GM21619 (cell line): Measurements from ENCODE around the gene EIF4A2.

Experiments used
- ATAC-seq: cut with Tn5 transposase; IDR thresholded peaks from one replicate; pipeline ENCODE4 v1.9.1; 2021; ENCODE audit not compliant: unreplicated experiment

The EIF4A2 gene

DNA sequence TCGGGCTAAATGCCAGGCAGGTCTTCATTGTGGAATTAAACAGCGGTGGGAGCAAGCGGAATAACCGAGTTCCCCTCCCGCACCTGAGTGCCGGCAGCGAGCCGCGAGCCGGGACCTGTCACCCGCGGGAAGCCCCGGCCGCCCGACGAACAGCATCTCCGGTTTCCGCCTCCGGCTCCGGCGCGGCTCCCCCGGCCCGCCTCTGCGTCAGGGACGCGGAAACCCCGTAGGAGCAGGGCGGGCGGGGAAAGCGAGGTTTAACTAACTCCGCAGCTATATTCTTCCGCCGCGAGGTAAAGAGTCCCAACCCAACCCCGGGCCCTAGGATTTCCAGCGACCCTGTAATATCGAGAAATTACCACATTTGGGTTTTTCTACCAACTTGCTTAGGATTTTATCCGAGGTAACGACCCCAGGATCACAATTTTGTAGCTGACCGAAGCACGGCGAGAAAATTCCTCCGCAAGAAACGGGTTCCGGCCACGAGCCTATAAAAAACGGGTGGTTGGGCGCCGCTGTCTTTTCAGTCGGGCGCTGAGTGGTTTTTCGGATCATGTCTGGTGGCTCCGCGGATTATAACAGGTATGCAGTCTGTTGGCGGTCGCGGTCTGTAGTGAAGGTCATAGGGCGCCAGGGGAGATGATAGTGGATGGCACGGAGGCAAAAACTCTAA lies at the start of gene EIF4A2:
EIF4A2 (plus strand) TSS at position 520 of the 673 bp plus-strand sequence; CDS start at position 554, 34 bp downstream.
- peak; percentile 50 for ATAC-seq

DNA sequence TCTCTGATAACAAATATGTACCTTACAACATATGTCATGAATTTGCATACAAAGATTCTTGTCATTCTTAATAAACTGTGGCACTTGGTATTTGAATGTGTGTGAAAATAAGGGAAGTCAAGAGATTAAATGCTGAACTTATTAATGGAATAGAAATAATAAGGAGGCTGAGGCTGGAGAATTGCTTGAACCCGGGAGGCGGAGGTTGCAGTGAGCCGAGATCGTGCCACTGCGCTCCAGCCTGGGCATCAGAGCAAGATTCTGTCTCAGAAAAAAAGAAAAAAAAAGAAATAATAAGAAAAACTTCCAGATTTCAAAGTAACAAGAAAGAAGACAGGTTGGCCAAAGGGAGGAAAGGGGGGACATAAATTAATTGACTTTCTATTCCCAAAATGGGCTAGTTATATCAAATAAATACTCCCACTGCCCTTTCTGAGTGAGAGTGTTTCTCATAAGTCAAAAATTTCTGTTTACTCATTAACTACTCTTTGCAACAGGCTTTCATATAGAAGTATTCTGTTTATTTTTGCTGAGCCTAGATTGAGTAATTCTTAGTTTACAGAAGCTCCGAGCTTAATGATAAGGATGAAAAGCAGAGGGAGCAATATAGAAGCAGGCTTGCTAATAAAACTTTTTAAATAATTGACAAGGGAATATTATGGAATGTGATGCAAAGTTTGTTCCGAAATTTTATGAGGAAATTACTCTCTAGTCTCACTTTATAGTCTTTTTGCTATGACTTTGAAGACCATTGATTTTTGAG lies 40.6 kb upstream of the EIF4A2 start:
- no peak for ATAC-seq

DNA sequence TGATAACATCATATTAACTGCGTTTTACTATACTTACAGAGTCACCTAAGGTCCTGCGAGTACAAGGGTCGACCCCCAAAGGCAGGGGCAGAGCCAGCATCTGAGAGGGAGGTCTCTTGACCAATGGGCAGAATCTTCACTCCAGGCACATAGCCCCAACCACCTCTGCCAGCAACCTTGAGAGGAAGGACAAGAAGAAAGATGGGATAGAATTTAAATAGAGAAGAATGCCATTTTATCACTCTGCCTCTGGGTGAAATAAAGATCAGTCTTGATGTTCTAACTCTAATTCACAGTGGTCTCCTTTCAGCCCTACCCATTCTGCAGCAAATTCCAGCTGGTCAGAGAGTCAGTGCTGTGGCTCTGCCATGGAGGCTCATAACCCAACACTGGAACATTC lies 39.7 kb upstream of the EIF4A2 start:
- no peak for ATAC-seq

DNA sequence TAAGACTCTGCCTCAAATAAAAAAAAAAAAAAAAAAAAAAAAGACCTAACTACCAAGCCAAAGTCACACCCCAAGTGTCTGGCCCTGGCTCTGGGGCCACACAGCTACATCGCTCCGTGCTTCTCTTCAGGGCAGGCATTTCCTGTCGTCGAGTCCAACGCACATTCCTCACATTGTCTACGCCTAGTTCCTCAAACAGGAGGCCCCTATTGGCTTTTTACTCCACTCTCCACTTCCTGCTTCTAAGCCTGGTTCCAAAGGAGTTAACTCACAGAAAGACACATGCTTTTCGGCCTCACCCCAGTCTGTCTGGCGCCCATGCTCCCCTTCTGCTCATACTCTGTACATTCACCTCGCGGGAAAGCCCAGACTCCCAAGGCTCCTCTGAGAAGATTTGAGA lies 37.4 kb upstream of the EIF4A2 start:
- no peak for ATAC-seq

DNA sequence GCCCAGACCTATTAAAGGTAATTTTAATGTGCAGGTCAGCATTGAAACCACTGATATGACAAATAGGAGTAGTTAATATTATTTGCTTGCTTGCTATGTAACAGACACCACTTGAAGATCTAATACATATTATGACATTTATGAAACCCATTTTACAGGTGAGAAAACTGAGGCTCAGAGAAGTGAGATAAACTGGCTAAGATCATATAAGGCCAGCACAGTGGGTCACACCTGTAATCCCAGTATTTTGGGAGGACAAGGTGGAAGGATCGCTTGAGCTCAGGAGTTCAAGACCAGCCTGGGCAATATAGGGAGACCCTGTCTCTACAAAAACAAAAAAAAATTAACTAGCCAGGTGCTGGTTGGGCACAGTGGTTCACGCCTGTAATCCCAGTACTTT lies 33.1 kb upstream of the EIF4A2 start:
- no peak for ATAC-seq

DNA sequence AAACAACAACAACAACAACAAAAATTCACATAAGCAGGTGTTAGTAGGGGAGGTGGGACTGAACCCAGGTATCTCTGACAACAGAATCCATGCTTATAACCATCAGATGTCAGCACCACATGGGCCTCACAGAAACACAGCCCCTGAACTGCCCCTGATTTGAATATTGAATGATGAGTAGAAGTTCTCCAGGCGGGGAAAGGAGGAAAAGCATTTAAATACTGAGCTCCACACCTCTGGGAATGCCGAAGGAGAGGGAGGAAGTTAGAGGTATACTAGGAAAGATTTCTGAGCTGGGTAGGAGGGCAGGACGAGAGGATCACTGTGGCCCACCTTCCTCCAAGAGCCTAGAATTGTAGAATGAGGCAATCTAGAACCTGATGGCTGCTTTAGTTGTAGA lies 31.9 kb upstream of the EIF4A2 start:
- ATAC-seq: no peak

DNA sequence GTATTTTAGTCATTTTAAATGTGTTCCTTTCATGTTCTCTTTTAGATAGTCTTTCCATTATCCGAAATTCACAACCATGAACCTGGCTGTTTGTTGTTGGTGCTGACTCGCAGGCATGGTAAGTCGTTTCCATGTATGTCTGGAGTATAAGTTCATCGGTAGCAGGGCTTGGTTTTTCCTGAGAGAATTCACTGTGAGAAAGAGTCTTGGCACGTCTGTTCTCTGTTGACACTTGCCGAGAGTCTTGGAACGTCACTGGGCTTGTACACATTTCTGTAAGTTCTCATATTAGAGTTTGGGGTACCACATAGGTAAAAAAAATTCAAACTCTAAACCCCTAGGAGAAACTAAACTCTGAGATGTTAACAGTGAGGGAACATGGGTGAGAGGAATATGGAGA lies 29.4 kb upstream of the EIF4A2 start:
- no peak for ATAC-seq

DNA sequence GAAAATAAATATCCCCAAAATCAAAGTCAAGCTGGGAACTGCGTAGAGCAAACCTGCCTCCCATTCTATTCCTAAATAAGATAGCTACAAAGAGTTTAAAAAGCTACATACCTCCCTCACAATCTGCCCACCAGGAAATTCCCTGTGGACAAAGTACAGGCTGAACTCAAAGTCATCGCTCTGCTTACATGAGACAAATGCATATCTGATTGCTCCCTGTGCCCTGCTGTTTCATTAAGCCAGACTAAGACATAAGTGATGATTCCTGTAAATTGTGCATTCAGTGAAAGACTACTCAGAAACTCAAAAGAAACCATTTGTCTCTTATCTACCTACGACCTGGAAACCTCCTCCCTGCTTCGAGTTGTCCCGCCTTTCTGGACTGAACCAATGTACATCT lies 28.5 kb upstream of the EIF4A2 start:
- no peak for ATAC-seq

DNA sequence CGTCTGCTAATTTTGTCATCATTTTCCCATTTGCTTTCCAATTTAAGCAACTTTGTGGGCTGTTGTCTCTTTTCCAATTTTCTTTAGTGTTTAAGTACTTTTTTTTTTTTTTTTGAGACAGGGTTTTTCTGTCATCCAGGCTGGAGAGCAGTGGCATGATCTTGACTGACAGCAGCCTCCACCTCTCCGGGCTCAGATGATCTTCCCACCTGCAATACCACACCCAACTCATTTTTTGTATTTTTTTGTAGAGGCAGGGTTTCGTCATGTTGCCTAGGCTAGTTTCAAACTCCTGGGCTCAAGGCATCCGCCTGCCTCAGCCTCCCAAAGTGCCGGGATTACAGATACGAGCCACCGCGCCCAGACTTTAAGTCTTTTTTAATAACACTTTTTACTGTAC lies 26.2 kb upstream of the EIF4A2 start:
- no peak for ATAC-seq

DNA sequence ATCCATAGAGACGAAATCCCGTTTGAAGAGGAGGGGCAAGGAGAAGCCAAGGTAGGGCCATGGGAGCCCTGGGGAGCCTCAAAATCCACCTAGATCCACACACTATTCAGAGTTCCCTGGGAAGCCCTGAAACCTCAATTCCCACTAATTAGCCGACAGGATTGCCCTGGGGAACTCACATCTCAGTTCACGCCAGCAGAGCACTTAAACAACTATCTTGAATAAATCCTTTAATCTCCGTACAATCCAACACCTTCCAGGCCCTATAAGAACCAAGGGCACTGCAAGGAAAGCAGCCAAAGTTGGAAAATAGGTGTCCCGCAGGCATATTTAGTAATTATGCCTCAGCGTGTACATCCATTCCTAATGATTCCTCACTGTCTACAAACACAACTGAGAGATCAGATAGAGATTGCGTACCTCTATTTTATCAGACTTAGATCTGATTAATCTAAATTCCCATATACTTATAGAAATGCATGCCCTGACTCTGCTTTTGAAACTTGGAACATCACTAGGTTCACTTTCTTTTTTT lies 25.6 kb upstream of the EIF4A2 start:
- ATAC-seq: no peak

DNA sequence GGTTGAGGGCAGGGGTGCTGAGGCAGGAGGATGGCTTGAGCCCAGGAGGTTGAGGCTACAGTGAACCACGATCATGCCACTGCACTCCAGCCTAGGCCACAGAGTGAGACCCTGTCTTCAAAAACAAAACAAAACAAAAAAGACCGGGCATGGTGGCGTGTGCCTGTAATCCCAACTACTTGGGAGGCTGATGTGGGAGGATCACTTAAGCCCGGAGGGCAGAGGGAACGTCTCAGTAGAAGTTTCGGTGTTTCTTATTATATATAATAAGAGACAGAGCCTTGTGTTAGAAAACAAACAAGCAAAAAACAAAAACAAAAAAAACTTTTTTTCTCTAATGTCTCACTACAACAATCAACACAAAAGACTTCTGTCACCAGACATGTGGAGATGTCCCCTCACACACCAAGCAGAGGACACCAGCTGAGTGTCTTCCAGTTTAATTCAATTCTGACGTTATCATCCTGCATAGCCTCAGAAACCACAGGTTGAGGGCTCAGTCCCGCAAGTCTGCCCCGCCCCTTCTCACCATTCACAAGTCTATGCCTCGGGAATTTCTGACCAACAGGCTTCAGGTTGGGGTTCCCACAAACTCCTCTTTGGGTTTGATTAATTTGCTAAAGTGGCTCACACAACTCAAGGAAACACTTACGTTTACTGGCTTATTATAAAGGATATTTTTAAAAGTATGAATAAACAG lies 24.0 kb upstream of the EIF4A2 start:
- no peak for ATAC-seq

DNA sequence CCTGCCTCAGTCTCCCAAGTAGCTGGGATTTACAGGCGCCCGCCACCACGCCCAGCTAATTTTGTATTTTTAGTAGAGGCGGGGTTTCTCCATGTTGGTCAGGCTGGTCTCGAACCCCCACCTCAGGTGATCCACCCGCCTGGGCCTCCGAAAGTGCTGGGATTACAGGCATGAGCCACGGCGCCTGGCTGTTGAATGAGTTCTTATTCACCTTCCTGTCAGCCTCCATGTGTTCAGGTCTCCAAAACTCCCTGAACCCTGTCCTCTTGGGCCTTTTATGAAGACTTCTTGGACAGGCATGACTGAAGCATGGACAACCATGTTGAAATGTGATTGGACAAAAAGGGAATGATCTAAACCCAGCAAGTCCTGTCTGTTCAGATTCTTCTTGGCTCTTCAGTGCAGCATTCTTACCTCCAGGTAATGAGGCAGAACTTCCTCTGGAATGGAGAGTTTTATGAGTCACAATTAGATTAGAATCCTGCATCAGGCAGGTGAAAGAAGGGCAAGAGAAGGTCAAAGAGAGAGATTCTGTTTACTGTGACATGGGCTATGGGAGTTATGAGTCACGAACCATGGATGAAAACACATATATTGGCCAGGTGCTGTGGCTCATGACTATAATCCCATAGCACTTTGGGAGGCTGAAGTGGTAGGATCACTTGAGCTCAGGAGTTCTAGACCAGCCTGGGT lies 23.1 kb upstream of the EIF4A2 start:
- ATAC-seq: no peak

DNA sequence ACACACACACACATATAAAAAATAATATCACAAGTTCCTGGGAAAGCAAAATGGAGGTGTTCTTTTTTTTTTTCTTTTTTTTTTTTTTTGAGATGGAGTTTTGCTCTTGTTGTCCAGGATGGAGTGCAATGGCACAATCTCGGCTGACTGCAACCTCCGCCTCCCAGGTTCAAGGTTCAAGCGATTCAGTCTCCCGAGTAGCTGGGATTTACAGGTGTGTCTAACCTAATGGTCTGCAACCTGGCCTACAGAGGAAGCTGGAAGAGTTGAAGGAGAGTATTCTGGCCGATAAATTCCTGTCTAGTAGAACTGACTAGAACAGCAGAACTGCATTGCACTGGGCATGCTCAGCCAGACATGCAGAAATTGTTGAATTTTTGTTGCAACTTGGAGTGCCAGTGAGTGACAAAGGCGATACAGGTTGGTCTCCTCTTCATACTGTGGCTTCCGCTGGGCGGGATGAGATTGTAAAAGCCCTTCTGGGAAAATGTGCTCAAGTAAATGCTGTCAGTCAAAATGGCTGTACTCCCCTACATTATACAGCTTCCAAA lies 22.4 kb upstream of the EIF4A2 start:
- ATAC-seq: no peak

DNA sequence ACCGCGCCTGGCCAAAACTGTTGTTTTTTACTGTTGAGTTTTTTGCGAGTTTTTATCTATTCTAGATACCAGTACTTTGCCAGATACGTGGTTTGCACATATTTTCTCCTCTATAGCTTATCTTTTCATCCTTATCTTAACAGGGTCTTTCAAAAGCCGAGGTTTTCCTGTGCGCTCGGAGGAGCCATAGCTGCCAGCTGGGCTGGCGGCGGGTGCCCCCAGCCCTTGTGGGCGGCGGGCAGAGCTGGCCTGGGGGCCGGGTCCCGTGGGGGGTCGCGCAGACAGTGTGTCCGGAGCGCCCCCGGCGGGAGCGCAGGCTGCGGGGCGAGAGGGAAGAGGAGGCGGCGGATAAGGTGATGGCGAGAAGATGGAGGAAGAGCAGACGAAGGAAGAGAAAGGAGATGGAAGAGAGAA lies 11.1 kb upstream of the EIF4A2 start:
- ATAC-seq: peak; percentile 28

DNA sequence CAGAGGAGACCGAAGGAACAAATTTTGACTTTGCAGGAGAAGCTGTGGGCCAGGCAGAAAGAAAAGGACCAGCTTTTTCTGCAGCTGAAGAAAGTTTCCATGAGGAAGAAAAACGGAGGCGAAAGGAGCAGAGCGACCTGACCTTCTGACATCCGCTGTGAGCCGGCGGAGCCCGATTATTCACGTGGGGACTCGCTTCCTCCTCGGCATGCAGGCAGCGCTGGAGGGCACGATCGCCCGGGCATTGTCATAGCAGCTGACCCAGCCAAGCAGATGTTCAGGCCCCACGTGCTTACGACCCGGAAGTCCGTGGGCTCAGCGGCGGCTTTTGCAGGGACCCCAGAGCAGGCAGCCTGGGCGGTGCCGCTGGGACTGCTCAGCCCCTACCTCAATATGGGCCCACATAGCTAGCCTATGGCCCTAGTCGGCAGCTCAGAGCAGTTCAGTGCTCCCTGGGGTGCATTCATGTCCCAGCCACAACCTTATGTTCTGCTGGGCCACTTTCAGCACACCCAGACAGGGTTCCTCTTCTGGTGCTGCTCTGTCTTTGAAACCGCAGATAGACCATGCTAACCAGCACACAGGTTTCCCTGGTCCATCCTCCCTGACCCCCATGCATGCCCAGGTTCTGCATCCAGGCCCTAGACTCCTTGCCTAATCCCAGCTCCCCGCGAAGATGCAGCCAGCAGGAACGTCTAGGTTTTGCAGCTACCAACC lies 10.5 kb upstream of the EIF4A2 start:
- ATAC-seq: peak; percentile 93

DNA sequence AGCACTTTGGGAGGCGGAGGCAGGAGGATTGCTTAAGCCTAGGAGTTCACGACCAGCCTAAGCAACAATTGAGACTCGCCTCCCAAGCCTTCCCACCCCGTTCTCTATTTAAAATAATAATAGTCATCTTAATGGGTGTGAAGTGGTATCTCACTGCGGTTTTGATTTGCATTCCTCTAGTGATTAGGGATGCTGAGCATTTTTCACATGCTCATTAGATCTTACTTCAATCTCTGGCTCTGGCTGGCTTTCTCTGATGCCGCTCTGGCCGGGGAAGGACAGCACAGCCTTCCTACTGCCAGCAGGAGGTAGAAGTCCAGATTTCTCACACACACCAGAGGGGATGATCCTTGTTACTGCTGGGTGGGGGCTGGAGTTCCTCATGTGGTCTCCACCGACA lies 7.4 kb upstream of the EIF4A2 start:
- ATAC-seq: no peak

DNA sequence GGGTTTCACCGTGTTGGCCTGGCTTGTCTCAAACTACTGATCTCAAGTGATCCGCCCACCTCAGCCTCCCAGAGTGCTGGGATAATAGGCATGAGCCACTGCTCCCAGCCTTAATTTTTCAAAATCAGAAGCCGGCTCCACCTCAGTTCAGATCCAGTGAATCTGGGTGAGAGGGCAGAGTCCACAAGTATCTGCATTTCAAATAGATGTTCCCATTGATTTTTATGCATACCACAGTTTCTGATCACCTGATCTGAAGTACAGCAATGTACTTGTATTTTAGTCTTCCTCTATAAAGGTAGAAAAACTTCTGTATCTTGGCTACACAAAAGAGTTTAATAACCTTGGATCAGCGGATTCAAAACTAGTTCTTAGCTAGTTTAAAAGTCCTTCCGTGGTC lies 4.2 kb upstream of the EIF4A2 start:
- no peak for ATAC-seq

DNA sequence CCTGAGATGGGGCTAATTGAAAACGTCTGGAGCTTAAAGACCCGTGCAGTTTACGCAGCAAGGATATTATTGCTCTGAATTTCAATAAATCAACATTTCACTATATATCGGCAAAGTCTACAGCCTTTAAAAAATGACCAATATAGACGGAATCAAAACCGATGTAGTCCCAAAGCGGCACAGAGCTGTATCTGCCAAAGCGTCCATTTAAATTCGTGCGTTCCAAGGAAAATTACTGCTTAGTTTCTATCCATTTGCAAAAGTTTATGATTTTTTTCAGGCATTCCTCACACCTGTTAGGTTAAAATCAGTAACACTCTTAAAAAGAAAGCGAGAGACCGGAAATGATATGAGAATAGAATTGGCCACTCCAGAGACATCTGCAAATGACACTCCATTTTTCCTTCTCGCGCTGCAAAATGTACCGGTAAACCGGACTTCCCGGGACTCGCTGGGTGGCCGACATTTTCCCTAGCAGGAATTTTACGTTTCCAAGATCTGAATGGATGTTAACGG lies 777 bp upstream of the EIF4A2 start:
- ATAC-seq: peak; percentile 22

DNA sequence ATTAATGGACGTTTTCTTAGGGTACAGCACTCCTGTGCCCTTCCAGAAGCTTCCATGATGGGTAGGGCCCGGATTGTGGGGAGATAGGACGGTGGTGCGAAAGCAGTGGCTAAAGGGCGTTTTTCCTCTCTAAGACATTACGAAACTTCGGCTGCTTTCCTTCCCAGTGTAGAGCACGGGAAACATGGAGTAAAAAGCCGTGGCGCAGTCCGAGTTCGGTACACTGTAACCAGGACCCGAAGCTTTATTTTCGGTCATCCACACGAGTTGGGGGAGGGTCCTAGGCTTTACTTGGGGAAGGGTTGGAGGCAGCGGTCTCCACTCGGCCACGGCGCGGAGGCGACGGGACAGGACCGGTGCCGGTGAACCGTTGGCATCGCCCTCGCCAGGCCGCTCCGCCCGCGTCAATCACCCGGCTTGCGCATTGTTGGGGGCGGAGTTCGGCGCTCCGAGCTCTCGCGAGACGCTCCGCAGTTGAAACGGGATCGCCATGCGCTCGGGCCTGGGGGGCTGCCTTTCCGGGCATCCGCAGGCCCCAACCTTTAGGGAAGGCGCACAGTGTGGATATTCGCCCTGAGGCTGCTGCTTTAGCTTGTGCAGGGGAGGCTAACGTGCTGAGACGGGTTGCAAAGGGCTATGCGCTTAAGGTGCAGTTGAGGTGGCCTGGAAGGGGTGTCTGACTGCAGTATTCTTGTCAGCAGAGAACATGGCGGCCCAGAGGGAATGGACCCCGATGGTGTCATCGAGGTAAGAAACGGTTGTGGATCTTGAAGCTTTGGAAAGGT lies 546 bp downstream of the EIF4A2 start:
- peak; percentile 70 for ATAC-seq
